Adipocyte (in vitro differentiated cells): Measurements from ENCODE around the gene SORL1.
A peak's percentile ranks its signal among the peaks of the same experiment; 100 is the strongest.

Experiments
- DNase-seq: peaks from one replicate; pipeline ENCODE4 v3.0.0-alpha.2; 2015; ENCODE audit warnings: low read depth
- H3K27me3 ChIP-seq: replicated peaks from 2 replicates; pipeline ENCODE4 v1.7.0; 2013; ENCODE audit warnings: mild to moderate bottlenecking, low read length, moderate library complexity; ENCODE audit not compliant: control insufficient read depth, insufficient read depth
- H3K36me3 ChIP-seq: 2 replicates; pipeline ENCODE4 v1.7.0; 2013; ENCODE audit warnings: low read length, mild to moderate bottlenecking, moderate library complexity; ENCODE audit not compliant: control insufficient read depth, insufficient read depth, severe bottlenecking
- H3K4me1 ChIP-seq: 2 replicates; pipeline ENCODE4 v1.7.0; 2013; ENCODE audit warnings: mild to moderate bottlenecking, low read length, moderate library complexity; ENCODE audit not compliant: control insufficient read depth, insufficient read depth
- H3K4me3 ChIP-seq: 2 replicates; pipeline ENCODE4 v1.7.0; 2013; ENCODE audit warnings: mild to moderate bottlenecking, low read length, moderate library complexity
- H3K9ac ChIP-seq: 2 replicates; pipeline ENCODE4 v1.7.0; 2013; ENCODE audit warnings: mild to moderate bottlenecking, low read length, moderate library complexity
- H3K9me3 ChIP-seq: 2 replicates; pipeline ENCODE4 v1.7.0; 2013; ENCODE audit warnings: mild to moderate bottlenecking, low read length, moderate library complexity; ENCODE audit not compliant: control insufficient read depth

Gene SORL1

DNA sequence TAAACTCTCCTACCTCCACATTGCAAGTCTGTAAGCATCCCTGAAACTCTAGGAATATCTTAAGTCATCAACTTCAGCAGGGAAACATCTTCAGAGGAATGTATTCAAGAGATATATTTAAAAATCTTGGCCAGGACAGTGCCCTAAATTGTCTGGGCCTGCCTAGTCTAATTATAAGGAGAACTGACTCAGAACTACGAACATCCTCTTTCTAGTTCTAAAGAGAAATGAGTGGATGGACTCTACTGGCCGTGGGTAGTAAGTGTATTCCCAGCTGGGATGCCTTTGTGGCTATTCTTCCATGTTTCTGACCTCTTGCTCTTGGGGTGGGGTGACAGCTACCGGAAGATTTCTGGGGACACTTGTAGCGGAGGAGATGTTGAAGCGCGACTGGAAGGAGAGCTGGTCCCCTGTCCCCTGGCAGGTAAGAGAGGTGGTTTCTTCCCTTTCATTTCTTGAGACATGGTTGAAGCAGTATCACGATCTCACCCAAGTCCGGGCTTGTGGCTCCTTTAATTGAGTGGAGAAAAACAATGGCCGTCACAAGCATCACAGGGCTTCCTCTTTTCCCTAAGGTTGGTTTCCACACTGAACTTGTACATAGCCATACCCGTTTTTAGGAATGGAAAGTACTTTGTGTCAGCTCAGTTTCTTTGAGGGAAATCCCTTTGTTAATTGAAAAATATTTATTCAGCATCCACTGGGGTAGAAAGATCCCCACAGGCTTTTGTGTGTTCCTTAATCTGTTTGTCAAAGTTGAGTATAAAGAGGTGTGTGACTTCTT is 98.3 kb downstream of the SORL1 start:
- no peak for DNase-seq
- Histone ChIP-seq H3K9me3 (no peaks in the 10 kb centered on the region), H3K4me1 (no peaks in the 10 kb centered on the region), H3K9ac (no peak overlapping the region), H3K36me3 (no peaks in the 10 kb centered on the region), H3K27me3 (peaks cover 36% of the 10 kb centered on the region), H3K4me3 (no peak overlapping the region)

DNA sequence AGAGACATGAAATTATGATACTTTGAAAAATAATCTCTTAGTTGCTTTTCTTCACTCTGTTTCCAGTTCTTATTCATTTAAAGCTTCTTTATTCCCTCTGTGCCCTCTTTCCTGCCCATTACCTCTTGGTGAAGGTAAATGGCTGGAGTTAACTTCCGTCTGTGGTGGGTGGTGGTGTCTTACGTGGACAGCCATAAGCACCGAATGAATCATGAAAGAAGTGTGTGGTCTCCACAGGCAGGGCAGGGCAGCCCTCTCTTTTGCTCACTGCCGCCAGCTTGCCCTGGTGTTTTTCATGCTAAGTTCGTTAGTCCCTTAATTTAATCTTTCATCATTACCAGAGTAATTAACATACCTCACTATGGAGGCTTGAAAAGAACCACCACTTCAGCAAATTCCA is 99.3 kb downstream of the SORL1 start:
- Histone ChIP-seq H3K4me3 (no peak overlapping the region), H3K4me1 (no peaks in the 10 kb centered on the region), H3K36me3 (no peaks in the 10 kb centered on the region), H3K9ac (no peak overlapping the region), H3K9me3 (no peaks in the 10 kb centered on the region), H3K27me3 (peaks cover 39% of the 10 kb centered on the region)
- no peak for DNase-seq

DNA sequence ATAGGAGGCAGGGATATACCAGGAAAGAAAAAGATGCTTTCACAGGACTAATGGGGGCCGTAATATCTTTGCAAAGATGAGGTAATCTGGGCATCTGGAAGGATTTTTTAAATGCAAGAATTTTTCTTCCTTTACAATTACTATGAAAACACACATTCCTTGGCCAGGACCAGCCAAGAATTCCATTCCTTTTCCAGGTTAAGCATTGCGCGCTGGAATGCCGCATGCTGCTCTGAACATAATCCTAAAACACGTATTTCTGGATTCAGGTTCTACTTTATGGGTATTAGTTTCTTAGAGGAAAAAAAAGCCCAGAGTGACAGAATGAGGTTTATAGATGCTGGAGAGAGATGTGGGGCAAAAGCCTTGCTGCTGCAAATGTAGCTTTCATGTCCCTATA is 100.0 kb downstream of the SORL1 start:
- Histone ChIP-seq H3K9ac (no peak overlapping the region), H3K36me3 (no peaks in the 10 kb centered on the region), H3K4me1 (no peaks in the 10 kb centered on the region), H3K4me3 (no peak overlapping the region), H3K9me3 (no peaks in the 10 kb centered on the region), H3K27me3 (peaks cover 41% of the 10 kb centered on the region)
- DNase-seq, result no peak

DNA sequence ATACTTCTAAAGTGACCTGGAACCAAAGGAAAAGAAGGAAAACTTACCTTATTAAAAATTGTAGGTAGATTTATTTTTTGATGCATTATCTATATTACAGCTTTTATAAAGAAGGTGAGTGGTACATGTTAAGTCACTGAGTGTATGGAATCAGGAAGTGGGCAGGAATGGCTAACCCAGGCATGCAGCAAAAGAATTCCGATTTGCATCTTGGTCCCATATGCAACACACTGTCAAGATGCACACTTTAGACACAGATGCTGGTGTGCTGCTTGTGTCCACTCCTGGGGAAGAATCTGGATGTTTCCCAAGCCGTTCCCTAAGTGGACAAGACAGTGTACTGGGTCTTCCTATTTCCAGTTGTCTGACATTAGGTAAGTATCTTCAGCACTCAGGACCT is 100.5 kb downstream of the SORL1 start:
- Histone ChIP-seq H3K9ac (no peak overlapping the region), H3K4me1 (no peaks in the 10 kb centered on the region), H3K36me3 (no peaks in the 10 kb centered on the region), H3K9me3 (no peaks in the 10 kb centered on the region), H3K4me3 (no peak overlapping the region), H3K27me3 (peaks cover 46% of the 10 kb centered on the region)
- no peak for DNase-seq

DNA sequence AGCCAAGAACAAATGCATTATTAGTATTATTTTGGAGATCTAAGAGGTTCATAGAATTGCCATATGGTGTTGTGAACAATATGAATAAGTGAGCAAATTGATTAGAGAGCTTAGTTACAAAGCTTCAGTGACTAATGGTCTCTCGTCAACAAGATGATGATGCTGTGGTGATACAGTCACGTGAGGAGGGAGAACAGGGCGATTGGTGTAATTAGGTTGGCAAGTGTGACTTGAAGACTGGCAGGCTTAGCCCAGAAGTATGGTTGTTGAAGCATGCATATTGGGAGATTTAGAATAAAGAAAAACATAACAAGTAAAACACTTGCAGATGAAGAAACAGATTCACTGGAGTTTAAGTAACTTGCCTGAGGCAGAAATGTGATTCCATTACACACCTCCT is 101.3 kb downstream of the SORL1 start:
- Histone ChIP-seq H3K27me3 (peaks cover 53% of the 10 kb centered on the region), H3K4me1 (no peaks in the 10 kb centered on the region), H3K4me3 (no peak overlapping the region), H3K36me3 (no peaks in the 10 kb centered on the region), H3K9me3 (no peaks in the 10 kb centered on the region), H3K9ac (no peak overlapping the region)
- peak; percentile 42 for DNase-seq

DNA sequence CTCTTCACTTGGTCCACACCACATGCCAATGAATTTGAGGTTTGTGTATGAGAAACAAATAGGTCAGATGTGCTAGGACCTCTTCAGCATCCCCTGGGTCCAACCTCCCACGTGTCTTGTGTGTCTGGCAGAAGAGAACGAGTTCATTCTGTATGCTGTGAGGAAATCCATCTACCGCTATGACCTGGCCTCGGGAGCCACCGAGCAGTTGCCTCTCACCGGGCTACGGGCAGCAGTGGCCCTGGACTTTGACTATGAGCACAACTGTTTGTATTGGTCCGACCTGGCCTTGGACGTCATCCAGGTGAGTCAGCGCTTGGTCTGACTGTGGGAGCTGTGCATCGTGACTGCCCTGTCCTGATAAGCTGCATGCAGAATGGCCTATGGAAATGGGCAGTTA is 101.7 kb downstream of the SORL1 start:
- H3K36me3 ChIP-seq, result no peaks in the 10 kb centered on the region

DNA sequence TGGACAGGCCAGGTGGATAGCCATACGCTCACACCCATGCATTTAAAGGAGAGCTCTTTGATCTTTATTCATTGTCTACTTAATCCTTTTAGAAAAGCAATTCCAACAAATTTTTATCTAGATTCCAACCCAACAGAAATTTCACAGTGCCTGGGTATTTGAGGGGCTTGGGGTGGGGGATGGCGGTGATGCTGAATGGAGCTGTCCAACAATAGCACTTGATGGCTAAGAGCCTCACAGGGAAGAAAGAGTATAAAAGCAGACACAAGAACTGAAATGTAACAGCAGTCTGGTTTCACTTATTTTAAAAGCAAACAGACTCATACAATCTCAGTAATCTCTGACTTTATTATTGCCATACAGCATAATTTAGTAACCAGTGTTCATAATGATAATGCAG is 102.4 kb downstream of the SORL1 start:
- Histone ChIP-seq H3K9me3 (no peaks in the 10 kb centered on the region), H3K27me3 (peaks cover 61% of the 10 kb centered on the region), H3K36me3 (no peaks in the 10 kb centered on the region), H3K4me1 (no peaks in the 10 kb centered on the region), H3K4me3 (no peak overlapping the region), H3K9ac (no peak overlapping the region)
- DNase-seq, result no peak

More for the DNA sequence above, 101.7 kb downstream of the SORL1 start:
- DNase-seq, result no peak
- no peaks in the 10 kb centered on the region for H3K4me1 ChIP-seq
- H3K9ac ChIP-seq, result no peak overlapping the region
- H3K27me3 ChIP-seq, result peaks cover 53% of the 10 kb centered on the region
- no peak overlapping the region for H3K4me3 ChIP-seq
- no peaks in the 10 kb centered on the region for H3K9me3 ChIP-seq

DNA sequence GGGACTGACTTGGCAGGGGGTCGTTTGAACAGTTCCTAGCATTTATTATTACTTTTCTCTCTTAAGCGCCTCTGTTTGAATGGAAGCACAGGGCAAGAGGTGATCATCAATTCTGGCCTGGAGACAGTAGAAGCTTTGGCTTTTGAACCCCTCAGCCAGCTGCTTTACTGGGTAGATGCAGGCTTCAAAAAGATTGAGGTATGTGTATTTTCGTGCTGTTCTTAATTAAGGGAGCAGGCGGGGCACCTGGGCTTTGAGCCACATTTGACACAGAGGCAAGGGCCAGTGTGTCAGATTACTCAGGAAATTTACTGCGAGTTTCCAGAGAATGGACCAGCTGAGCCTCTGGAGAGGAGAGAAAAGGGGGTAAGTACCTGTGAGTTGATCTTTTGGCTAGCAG is 103.0 kb downstream of the SORL1 start:
- DNase-seq, result no peak
- no peak overlapping the region for H3K4me3 ChIP-seq
- H3K36me3 ChIP-seq, result no peaks in the 10 kb centered on the region
- H3K27me3 ChIP-seq, result peaks cover 66% of the 10 kb centered on the region
- H3K9me3 ChIP-seq, result no peaks in the 10 kb centered on the region
- no peak overlapping the region for H3K9ac ChIP-seq
- H3K4me1 ChIP-seq, result no peaks in the 10 kb centered on the region

DNA sequence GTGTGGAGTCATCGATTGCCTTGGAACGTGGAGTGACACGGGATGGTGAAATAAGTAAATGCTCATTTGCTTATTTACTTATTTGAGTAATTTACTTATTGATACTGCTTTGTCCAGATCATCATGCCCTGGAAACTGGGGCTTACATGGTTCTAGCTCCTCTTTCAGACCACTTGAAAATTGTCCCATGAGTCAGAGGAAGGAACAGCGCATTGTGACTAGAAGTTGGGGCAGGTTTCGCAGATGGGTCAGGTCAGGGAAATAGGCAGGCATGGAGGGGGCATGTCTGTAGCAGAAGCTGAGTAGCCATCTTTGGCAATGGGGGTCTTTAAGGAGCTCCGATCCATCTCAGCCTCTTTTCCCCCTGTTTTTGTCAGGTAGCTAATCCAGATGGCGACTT is 104.8 kb downstream of the SORL1 start:
- H3K36me3 ChIP-seq, result no peaks in the 10 kb centered on the region
- no peak overlapping the region for H3K9ac ChIP-seq
- H3K4me1 ChIP-seq, result no peaks in the 10 kb centered on the region
- no peaks in the 10 kb centered on the region for H3K9me3 ChIP-seq
- H3K4me3 ChIP-seq, result no peak overlapping the region
- peaks cover 78% of the 10 kb centered on the region for H3K27me3 ChIP-seq
- DNase-seq, result no peak

DNA sequence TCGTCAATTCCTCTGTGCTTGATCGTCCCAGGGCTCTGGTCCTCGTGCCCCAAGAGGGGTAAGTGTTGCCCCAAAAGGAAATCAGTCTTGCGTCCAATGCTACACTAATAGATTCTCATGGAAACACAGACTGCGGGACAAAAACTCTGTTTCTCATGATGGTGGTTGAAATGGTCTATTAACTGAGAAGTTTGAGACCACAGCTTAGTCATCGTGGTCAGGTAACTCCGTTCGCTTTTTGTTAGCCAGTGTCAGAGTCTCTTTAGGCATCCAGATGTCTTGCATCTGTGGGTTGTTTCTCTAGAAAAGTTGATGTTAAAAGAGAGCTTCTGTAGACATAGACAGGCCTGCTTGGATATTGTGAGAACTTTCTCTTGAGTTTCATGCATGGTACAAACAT is 105.2 kb downstream of the SORL1 start:
- Histone ChIP-seq H3K4me1 (no peaks in the 10 kb centered on the region), H3K27me3 (peaks cover 78% of the 10 kb centered on the region), H3K9me3 (no peaks in the 10 kb centered on the region), H3K36me3 (no peaks in the 10 kb centered on the region), H3K4me3 (no peak overlapping the region), H3K9ac (no peak overlapping the region)
- DNase-seq, result no peak

DNA sequence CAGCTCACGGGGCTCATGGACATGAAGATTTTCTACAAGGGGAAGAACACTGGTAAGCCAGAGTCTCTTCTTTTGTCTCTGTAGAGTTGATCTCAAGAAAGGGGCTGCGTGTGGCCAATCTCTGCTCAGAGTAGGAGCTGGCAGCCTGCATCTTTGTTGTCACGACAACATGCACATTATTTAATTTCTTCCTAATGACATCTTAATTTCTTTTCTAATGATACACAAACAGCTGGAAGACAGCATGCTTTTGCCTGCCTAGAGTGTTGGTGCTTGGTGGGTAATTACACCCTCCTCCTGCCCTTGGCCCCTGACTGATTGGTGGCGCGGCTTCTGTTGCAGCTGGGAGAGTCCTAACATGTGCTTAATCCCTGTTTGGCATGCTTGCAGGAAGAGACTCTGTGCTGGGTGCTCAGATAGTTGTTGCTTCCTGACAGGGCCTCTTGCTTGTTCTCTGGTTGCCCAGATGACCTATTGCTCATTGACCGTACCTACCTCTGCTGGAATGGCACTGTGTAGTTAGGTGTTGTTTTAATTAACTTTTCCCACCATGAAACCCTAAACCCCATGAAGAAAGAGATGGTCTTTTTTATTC is 107.6 kb downstream of the SORL1 start:
- H3K27me3 ChIP-seq, result peaks cover 69% of the 10 kb centered on the region
- no peak for DNase-seq
- H3K36me3 ChIP-seq, result no peaks in the 10 kb centered on the region
- H3K4me1 ChIP-seq, result no peaks in the 10 kb centered on the region
- H3K4me3 ChIP-seq, result no peak overlapping the region
- no peak overlapping the region for H3K9ac ChIP-seq
- no peaks in the 10 kb centered on the region for H3K9me3 ChIP-seq

DNA sequence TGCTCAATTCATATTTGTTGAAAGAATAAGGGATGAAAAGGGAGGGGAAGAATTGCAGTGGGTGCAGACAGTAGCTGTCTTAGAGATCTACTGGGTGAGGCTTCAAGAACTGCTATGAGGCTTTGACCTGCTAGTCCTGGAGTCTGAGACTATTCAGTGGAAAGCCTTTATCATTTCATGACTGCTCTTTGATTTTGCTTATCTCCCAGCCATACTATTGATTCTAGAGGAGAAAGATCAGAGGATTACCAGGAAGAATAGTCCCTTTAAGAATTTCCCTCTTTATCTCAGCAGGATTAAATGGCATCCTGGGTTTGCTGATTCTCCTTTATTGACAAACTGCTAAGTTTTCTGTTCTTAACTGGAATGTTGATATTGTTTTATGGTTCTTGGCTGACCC is 108.1 kb downstream of the SORL1 start:
- DNase-seq, result no peak
- Histone ChIP-seq H3K9me3 (no peaks in the 10 kb centered on the region), H3K9ac (no peak overlapping the region), H3K27me3 (peaks cover 69% of the 10 kb centered on the region), H3K4me3 (no peak overlapping the region), H3K4me1 (no peaks in the 10 kb centered on the region), H3K36me3 (no peaks in the 10 kb centered on the region)
